Liver (tissue), 9 donors: ENCODE results near the gene MAGI1. TPM values are rescaled to one million over a fixed set of nuclear protein-coding genes. Genes with fewer than 3 reads are reported as not detected.

ENCODE experiments used
- DNase-seq: peaks from one replicate; pipeline ENCODE4 v3.0.0-alpha.2; 2017; ENCODE audit warnings: low spot score
- H3K27ac ChIP-seq, 2 donors: one replicate each; pipeline ENCODE4 v1.7.0; 2013; ENCODE audit warnings: inconsistent platforms in 2 of 2, low read length in 2 of 2, control low read depth in 1 of 2, low read depth in 1 of 2, mild to moderate bottlenecking in 1 of 2
- H3K27me3 ChIP-seq, 4 donors: one replicate each; pipeline versions ENCODE4 v1.6.1 to v1.7.0; 2013; ENCODE audit warnings: low read length in 3 of 4, inconsistent platforms in 1 of 4, mild to moderate bottlenecking in 1 of 4, moderate library complexity in 1 of 4; ENCODE audit not compliant: control insufficient read depth in 4 of 4, insufficient read depth in 4 of 4
- H3K36me3 ChIP-seq, 4 donors: one replicate each; pipeline versions ENCODE4 v1.6.1 to v1.7.0; 2013; ENCODE audit warnings: low read length in 3 of 4, mild to moderate bottlenecking in 3 of 4, low read depth in 1 of 4, moderate library complexity in 1 of 4; ENCODE audit not compliant: control insufficient read depth in 4 of 4, insufficient read depth in 3 of 4
- H3K4me1 ChIP-seq, 4 donors: one replicate each; pipeline versions ENCODE4 v1.6.1 to v1.7.0; 2013; ENCODE audit warnings: low read length in 3 of 4, mild to moderate bottlenecking in 3 of 4, moderate library complexity in 1 of 4; ENCODE audit not compliant: control insufficient read depth in 4 of 4, insufficient read depth in 4 of 4
- H3K4me3 ChIP-seq, 3 donors: one replicate each; pipeline versions ENCODE4 v1.6.1 to v1.7.0; 2013; ENCODE audit warnings: low read length in 3 of 3, control low read depth in 1 of 3, low read depth in 1 of 3, mild to moderate bottlenecking in 1 of 3
- H3K9ac ChIP-seq, 2 donors: one replicate each; pipeline ENCODE4 v1.7.0; 2013; ENCODE audit warnings: low read length in 2 of 2, mild to moderate bottlenecking in 2 of 2, moderate library complexity in 2 of 2, control low read depth in 1 of 2, low read depth in 1 of 2
- H3K9me3 ChIP-seq, 4 donors: one replicate each; pipeline versions ENCODE4 v1.6.1 to v1.7.0; 2013; ENCODE audit warnings: low read length in 3 of 4; ENCODE audit not compliant: control insufficient read depth in 4 of 4
- ATF3 ChIP-seq: IDR thresholded peaks from 2 replicates; pipeline ENCODE4 v1.6.1; 2016; ENCODE audit warnings: antibody characterized with exemption
- CTCF ChIP-seq: fragments of 150-350 bp; IDR thresholded peaks from 2 replicates; pipeline ENCODE4 v1.5.1; 2017; ENCODE audit warnings: improper control_type of control experiment, low read depth, low read length; ENCODE audit not compliant: missing input control
- EGR1 ChIP-seq, 2 donors: IDR thresholded peaks; 2 replicates each; pipeline ENCODE4 v1.6.1; 2016 to 2018; ENCODE audit warnings: antibody characterized with exemption in 2 of 2, low read depth in 2 of 2
- FOXA1 ChIP-seq: IDR thresholded peaks from 2 replicates; pipeline ENCODE4 v1.6.1; 2016; ENCODE audit warnings: antibody characterized with exemption
- FOXA2 ChIP-seq: IDR thresholded peaks from 2 replicates; pipeline ENCODE4 v1.6.1; 2016; ENCODE audit warnings: antibody characterized with exemption
- GABPA ChIP-seq, 2 donors: IDR thresholded peaks in 1 of 2; conservative IDR thresholded peaks in 1 of 2; 2 replicates each; pipeline ENCODE4 v1.6.1; 2016; ENCODE audit warnings: antibody characterized with exemption in 2 of 2, mild to moderate bottlenecking in 1 of 2, moderate library complexity in 1 of 2
- HNF4A ChIP-seq, 2 donors: conservative IDR thresholded peaks; 2 replicates each; pipeline ENCODE4 v1.6.1; 2016; ENCODE audit warnings: antibody characterized with exemption in 2 of 2, mild to moderate bottlenecking in 2 of 2
- HNF4G ChIP-seq: IDR thresholded peaks from 2 replicates; pipeline ENCODE4 v1.6.1; 2016; ENCODE audit warnings: antibody characterized with exemption
- JUND ChIP-seq, 2 donors: IDR thresholded peaks; 2 replicates each; pipeline ENCODE4 v1.6.1; 2016; ENCODE audit warnings: antibody characterized with exemption in 2 of 2
- MAX ChIP-seq: IDR thresholded peaks from 2 replicates; pipeline ENCODE4 v1.6.1; 2016; ENCODE audit warnings: antibody characterized with exemption
- NR2F2 ChIP-seq: IDR thresholded peaks from 2 replicates; pipeline ENCODE4 v1.6.1; 2016; ENCODE audit warnings: antibody characterized with exemption
- RAD21 ChIP-seq, 2 donors: IDR thresholded peaks; 2 replicates each; pipeline ENCODE4 v1.6.1; 2016; ENCODE audit warnings: antibody characterized with exemption in 2 of 2, mild to moderate bottlenecking in 2 of 2
- RXRA ChIP-seq, 2 donors: IDR thresholded peaks; 2 replicates each; pipeline ENCODE4 v1.6.1; 2017 to 2018; ENCODE audit warnings: antibody characterized with exemption in 2 of 2, mild to moderate bottlenecking in 1 of 2
- SP1 ChIP-seq: IDR thresholded peaks from 2 replicates; pipeline ENCODE4 v1.6.1; 2018; ENCODE audit warnings: antibody characterized with exemption, mild to moderate bottlenecking
- TAF1 ChIP-seq: conservative IDR thresholded peaks from 2 replicates; pipeline ENCODE4 v1.6.1; 2016; ENCODE audit warnings: antibody characterized with exemption, mild to moderate bottlenecking
- YY1 ChIP-seq: IDR thresholded peaks from 2 replicates; pipeline ENCODE4 v1.6.1; 2016; ENCODE audit warnings: antibody characterized with exemption, mild to moderate bottlenecking
- WGBS: extraction: QIAGEN DNeasy Blood & Tissue Kit; methylation state at CpG from one replicate; pipeline ENCODE4 v1.1.7; 2013; 5-methylcytosine and 5-hydroxymethylcytosine counted together
- polyA plus RNA-seq, 2 donors: library from polyadenylated mRNA; stranded (reverse) in 1 of 2; unstranded in 1 of 2; fragments of 200-250 nt in 1 of 2; fragments of >200 nt in 1 of 2; fragmentation: Nextera tagmentation in 1 of 2; extraction: Ambion mirVana in 1 of 2; gene quantifications; one replicate each; pipeline versions ENCODE4 v1.2.1 to v1.2.3, GENCODE V29; 2013 to 2015
- total RNA-seq, 2 donors: library from RNA; depleted of rRNA; stranded (reverse); fragments of >200 nt; gene quantifications; one replicate each; pipeline ENCODE4 v1.2.3, GENCODE V29; 2014
- TF ChIP-seq, protein P1 (sequence below): IDR thresholded peaks from 2 replicates; pipeline ENCODE4 v1.6.1; 2016; ENCODE audit warnings: antibody characterized with exemption
- donor health status: healthy.
- donor health status: healthy.
- donor health status: healthy.
- donor health status: healthy.
- donor health status: healthy.

Gene MAGI1
- total and polyA plus RNA-seq, 4 donors = 9.6 to 68.8 (median 14.0) TPM

GRCh38 chr3:65975032-65975431 is 63.7 kb downstream of the MAGI1 start:
- 86% methylated on average over 3 of the region's 3 CpGs for WGBS
- H3K27ac ChIP-seq = no peak overlapping the region

GRCh38 chr3:65974509-65974908 is 64.2 kb downstream of the MAGI1 start:
- Histone ChIP-seq H3K4me3 (no peak overlapping the region), H3K36me3 (peaks cover 0 to 2% (median 0%) of the 10 kb centered on the region in 4 donors), H3K27me3 (no peaks in the 10 kb centered on the region), H3K27ac (no peak overlapping the region), H3K9me3 (no peaks in the 10 kb centered on the region), H3K9ac (no peak overlapping the region), H3K4me1 (peaks cover 0 to 1% (median 0%) of the 10 kb centered on the region in 4 donors)
- DNase-seq = no peak
- 97% methylated on average over 4 of the region's 4 CpGs for WGBS
- TF ChIP-seq SP1 (no peak), TAF1 (no peak), HNF4A (conservative IDR thresholded peaks at IDR 0.05) (no peak), JUND (IDR thresholded peaks at IDR 0.05) (no peak), RXRA (IDR thresholded peaks at IDR 0.05) (no peak), GABPA (IDR thresholded peaks at IDR 0.05 in 1 of 2, conservative IDR thresholded peaks at IDR 0.05 in 1 of 2) (no peak), HNF4G (no peak), NR2F2 (no peak), FOXA2 (no peak), YY1 (no peak), CTCF (no peak), MAX (no peak), EGR1 (IDR thresholded peaks at IDR 0.05; ENCODE audit: low read depth in 2 of 2) (no peak), ATF3 (no peak)
- TF ChIP-seq, protein P1, sequence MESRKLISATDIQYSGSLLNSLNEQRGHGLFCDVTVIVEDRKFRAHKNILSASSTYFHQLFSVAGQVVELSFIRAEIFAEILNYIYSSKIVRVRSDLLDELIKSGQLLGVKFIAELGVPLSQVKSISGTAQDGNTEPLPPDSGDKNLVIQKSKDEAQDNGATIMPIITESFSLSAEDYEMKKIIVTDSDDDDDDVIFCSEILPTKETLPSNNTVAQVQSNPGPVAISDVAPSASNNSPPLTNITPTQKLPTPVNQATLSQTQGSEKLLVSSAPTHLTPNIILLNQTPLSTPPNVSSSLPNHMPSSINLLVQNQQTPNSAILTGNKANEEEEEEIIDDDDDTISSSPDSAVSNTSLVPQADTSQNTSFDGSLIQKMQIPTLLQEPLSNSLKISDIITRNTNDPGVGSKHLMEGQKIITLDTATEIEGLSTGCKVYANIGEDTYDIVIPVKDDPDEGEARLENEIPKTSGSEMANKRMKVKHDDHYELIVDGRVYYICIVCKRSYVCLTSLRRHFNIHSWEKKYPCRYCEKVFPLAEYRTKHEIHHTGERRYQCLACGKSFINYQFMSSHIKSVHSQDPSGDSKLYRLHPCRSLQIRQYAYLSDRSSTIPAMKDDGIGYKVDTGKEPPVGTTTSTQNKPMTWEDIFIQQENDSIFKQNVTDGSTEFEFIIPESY = no peak

More at GRCh38 chr3:65975032-65975431, 63.7 kb downstream of the MAGI1 start:
- Histone ChIP-seq H3K9me3 (no peaks in the 10 kb centered on the region), H3K9ac (no peak overlapping the region), H3K4me3 (no peak overlapping the region), H3K4me1 (peaks cover 0 to 1% (median 0%) of the 10 kb centered on the region in 4 donors), H3K36me3 (peaks cover 0 to 2% (median 0%) of the 10 kb centered on the region in 4 donors), H3K27me3 (no peaks in the 10 kb centered on the region)
- DNase-seq = no peak
- TF ChIP-seq YY1 (no peak), CTCF (no peak), HNF4G (no peak), NR2F2 (no peak), SP1 (no peak), FOXA2 (no peak), RXRA (IDR thresholded peaks at IDR 0.05) (no peak), GABPA (IDR thresholded peaks at IDR 0.05 in 1 of 2, conservative IDR thresholded peaks at IDR 0.05 in 1 of 2) (no peak), HNF4A (conservative IDR thresholded peaks at IDR 0.05) (no peak), RAD21 (IDR thresholded peaks at IDR 0.05) (no peak), FOXA1 (no peak), TAF1 (no peak)
- TF ChIP-seq, protein P1 = no peak
